CD4-positive, alpha-beta T cell treated with Interferon alpha-2 for 1 hour (primary cell): ENCODE results near the gene CCDC180.
"Not testable (repeated sequence)": the region's sequence is repeated elsewhere in the genome, so short reads cannot be mapped to it uniquely, and the experiment has no call there.

ENCODE experiments used
- DNase-seq, 2 donors: peaks; one replicate each; pipeline ENCODE4 v3.0.0-alpha.2; 2020 to 2022

CCDC180 gene

DNA sequence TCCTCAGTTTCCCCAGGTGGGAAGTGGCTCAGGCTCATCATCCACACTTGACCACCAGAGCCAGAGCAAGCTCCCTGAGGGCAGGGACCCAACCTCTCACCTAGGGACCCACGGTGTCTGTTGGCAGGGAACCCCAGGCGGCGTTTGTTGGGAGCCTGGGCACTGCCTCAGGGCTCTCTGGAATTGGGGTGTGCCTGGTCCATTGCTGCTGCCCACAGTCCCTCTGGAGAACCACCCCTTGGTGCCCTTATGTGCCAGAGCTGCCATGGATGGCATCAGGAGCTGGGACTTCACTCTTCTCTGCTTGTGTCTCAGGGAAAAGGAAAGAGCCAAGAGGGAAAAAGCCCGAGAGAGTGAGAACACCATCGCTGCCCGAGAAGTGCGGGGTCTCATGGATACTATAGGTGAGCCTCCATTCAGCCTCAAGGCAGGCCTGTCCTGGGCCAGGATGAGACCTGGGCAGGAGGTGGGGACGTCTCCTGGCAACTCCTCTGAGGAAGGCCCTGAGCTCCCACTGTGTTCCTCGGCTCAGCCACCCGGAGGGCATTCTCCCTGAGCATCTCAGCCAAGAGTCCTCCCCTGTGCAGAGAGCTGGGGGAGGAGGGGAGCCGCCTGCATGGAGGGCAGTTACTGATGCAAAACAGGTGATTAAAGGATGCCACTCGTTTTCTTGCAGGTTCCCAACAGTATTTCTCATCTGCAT is 4.5 kb downstream of the CCDC180 start:
- no peak for DNase-seq

DNA sequence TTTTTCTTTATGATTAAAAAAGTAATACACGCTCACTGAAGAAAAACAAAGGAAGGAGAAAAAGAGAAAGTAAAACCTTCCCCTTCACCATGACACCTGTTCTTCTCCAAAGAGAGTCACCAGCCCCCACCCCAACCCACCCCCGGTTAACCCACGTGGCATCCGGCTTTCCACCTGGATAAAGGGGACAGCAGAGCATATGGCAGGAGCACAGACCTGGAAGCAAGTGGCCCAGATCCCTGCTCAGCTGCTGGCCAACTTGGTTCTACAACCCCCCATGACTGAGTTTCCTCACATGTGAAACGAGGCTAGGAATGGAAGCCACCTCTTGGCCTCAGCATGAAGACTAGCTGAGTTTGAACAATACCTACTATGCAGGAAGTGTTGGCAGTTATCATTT is 5.1 kb downstream of the CCDC180 start:
- no peak for DNase-seq

DNA sequence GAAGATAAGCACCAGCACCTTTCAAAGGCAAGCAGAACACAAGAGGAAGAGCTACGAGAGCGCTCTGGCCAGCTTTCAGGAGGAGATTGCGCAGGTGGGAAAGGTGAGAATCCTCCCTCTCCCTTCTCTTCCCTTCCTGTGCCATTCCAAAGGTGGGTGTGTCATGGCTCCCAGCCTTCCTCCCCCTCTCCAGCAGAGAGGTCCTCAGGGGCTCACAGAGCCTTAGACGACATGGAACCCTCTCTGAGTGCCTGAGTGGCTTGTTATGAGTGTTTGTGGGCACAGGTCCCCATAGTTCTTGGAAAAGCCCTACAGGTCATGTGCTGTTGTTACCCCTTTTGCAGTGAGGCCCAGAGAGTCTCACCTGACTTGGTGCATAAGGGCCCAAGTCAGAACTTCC is 5.8 kb downstream of the CCDC180 start:
- no peak for DNase-seq

DNA sequence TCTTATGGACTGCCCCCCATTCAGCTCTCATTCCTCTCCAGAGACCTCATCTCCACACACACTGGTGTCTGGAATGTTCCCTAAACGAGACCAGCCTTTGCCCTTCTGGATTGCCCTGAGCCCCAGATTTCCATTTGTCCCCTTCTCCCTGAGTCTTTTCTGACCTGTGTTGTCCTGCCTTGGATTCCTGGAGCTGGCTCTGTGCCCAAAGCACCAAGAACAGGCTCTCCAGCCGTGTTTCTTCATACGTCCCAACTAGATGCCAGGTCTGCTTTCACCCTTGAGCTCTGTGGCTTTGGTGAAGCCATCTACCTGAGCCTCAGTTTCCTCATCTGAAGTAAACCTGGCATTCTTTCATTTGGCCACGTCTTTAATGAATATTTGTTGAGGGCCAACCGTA is 6.3 kb downstream of the CCDC180 start:
- no peak for DNase-seq

DNA sequence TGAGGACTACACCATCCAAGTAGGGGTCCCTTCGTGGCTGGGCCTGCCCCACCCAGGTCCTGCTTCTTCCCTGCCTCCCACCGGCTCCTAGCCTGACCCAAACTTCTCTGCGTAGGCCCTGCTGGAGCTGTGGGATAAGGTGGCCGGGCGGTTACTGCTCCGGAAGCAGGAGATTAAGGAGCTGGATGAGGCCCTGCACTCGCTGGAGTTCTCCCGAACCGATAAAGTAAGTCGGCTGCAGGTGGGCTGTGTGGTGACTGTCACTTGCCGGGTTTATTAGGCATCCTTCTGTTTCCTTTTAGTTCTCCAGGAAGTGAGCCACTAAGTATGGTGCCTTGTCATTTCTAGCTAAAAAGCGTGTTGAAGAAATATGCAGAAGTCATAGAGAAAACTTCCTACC is 7.0 kb downstream of the CCDC180 start:
- no peak for DNase-seq

DNA sequence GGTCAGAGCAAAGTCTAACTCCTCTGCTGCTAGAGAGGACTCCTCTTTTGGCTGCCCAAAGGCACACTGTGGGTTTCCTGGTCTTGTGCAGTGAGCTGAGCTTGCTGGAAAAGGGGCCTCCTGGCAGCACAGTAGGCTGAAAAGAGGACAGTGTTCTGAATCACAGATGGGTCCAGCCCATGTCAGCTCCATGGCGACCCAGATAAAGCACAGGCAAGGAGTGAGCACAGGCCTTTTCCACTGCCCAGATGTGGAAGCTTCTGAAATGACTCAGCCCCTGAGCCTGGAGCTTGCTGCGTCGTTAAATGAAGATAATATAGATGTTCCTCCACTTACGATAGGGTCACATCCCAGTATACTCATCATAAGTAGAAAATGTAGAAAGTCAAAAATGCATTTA is 8.1 kb downstream of the CCDC180 start:
- DNase-seq, result no peak

DNA sequence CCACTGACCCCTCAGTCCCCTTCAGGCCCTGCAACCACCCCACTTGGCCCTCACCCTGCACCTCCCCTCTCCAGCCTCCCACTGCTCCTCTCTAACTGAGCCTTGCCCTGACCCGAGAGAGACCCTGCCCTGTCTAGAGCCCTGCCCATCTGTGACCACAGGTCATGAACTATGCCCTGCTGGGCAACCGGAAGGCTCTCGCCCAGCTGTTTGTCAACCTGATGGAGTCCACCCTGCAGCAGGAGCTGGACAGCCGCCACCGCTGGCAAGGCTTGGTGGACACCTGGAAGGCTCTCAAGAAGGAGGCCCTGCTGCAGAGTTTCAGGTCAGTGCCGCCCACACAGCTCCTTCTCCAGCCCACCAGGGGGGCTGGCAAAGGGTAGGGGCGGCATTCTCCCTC is 9.4 kb downstream of the CCDC180 start:
- DNase-seq, result no peak

DNA sequence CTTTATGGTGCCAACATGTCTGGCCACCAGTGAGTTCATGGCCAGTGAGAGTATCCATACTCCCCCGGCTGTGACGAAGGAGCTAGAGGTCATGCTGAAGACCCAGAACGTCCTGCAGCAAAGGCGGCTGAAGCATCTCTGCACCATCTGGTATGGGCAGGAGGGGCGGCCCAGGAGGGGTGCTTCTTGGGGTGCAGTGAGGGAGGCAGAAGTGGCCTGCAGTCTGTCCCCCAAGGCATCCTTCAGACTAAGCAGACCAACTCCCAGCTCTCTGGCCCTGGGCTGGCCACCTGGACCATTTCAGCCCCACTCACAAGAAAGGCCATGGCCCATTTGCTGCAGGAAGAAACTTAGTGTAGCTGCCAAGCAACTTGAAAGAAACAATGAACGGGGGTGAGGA is 11.0 kb downstream of the CCDC180 start:
- DNase-seq, result no peak

DNA sequence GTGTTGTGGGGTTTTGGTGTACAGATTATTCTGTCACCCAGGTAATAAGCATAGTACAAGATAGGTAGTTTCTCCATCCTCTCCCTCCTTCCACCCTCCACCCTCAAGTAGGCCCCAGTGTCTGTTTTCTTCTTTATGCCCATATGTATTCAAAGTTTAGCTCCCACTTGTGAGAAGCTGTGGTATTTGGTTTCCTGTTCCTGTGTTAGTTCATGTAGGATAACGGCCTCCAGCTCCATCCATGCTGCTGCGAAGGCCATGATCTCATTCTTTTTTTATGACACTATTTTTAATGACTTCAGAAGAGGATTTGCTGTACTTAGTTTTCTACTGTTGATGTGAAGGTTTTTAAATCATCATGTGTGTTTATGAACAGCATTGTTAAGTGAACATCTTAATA is 11.9 kb downstream of the CCDC180 start:
- DNase-seq, result no peak

DNA sequence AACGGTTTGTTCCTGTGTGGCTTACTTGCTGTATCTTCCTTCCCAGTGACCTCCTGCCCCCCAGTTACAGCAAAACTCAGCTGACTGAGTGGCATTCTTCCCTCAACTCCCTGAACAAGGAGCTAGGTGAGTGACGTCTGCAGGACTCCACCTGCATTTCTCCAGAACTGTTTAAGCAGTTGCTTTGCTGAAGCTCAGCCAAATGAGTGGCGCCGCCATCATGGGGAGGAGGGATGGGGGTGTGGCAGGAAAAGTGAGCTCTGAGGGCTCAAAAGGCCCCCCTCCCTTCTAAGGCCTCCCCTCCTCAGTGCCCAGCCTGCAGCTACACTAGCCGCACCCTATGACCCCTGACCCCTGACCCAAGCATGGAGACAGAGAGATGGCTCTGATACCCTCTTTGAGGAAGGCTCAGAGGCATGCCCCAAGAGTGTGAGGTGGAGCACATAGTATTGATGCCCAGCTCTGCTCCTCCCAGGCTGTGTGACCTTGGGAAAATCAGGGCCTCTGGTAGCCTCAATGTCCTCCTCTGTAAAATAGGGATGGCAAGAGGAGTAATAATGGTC is 12.7 kb downstream of the CCDC180 start:
- no peak for DNase-seq

DNA sequence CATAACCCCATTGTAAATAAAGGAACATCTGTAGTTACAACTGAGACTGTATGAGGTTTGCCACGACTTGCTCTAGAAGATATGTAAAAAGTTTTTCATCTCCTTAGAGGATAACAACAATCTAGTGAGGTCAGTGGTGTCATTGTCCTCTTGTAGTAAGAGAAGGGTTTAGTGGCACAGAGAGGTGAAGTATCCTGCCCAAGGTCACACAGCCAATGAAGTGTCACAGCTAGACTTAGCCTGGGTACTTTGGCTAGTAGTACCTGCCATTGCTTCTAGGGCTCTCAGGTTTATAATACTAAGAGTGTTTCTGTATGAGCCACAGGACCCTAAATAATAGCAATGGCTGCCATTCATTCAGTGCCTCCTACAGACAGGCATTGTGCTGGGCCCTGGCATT is 13.8 kb downstream of the CCDC180 start:
- no peak for DNase-seq

DNA sequence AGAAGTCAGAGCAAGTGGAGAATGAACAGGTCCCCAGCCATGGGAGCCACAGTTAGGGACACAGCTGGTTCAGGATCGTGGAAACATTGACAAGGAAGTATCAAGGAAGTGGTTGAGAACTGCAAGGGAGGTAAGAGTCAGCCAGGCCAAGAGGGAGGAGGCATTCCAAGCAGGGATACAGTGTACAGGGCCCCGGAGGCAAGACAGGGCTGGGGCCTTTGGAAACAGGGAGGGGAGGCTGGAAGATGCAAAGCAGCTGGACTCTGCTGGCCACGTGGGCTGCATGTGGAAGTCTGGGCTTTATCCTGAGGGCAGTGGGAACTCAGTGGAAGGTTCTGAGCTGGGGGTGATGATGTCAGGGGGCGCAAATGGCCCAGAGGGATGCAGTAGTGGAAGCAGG is 14.2 kb downstream of the CCDC180 start:
- DNase-seq, result no peak

DNA sequence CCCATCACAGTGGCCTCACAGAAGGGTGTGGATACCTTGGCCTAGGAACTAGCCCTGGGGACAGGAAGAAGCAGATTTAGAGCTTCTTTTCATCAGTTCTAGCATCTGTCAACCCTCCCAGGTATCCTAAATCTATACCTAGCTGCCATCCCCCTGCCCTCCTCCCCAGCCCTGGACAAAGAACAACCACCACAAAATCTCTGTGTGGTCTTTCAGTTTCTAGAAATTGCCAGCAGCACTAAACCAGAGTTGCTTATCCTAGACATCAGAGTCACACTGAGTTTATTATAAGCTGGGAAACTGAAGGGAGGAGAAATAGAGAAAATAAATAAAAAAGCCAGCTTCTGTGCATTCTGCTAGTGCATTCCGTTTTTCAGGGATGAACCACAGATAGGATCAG is 14.6 kb downstream of the CCDC180 start:
- DNase-seq, result no peak

DNA sequence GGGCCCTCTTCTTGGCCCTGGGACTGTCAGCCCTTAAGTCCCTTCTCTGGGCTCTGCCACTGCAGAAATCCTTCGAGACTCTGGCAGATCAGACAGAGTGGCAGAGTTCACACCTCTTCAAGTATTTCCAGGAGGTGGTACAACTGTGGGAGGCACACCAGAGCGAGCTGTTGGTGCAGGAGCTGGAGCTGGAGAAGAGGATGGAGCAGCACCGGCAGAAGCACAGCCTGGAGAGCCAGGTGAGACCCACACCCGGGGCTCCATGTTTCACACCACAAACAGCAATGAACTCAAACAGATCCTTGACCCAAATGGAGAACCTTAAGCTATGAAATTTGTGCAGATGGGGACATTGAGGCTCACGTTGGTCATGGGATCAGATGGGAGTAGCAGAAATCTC is 17.5 kb downstream of the CCDC180 start:
- no peak for DNase-seq

DNA sequence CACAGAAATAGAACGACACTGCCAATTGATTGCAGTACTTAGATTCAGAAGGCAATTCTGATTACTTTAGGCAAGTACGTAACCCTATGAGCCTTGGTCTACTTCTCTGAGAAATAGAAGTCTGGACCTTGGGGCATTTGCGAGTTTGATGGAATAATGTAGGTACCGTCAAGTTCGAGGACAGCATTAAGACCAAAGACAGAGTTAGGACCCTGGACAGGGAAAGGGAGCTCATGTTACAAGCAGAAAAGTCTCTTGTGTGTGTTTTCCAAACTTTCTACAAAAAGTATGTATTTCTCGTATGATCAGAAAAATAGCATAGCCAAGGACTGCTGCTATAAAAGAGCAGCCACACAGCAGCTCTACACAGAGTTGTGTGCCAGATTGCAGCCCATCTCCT is 20.1 kb downstream of the CCDC180 start:
- DNase-seq, result no peak

DNA sequence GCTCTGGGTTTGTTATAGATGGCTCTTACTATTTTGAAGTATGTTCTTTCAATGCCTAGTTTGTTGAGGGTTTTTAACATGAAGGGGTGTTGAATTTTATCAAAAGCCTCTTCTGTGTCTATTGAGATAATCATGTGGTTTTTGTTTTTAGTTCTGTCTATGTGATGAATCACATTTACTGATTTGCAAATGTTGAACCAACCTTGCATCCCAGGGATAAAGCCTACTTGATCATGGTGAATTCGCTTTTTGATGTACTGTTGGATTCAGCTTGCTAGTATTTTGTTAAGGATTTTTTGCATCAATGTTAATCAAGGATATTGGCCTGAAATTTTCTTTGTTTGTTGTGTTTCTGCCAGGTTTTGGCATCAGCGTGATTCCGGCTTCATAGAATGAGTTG is 25.5 kb downstream of the CCDC180 start:
- no peak for DNase-seq

DNA sequence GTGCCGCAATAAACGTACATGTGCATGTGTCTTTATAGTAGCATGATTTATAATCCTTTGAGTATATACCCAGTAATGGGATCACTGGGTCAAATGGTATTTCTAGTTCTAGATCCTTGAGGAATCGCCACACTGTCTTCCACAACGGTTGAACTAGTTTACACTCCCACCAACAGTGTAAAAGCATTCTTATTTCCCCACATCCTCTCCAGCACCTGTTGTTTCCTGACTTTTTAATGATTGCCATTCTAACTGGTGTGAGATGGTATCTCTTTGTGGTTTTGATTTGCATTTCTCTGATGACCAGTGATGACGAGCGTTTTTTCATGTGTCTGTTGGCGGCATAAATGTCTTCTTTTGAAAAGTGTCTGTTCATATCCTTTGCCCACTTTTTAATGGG is 28.2 kb downstream of the CCDC180 start:
- not testable (repeated sequence) for DNase-seq

DNA sequence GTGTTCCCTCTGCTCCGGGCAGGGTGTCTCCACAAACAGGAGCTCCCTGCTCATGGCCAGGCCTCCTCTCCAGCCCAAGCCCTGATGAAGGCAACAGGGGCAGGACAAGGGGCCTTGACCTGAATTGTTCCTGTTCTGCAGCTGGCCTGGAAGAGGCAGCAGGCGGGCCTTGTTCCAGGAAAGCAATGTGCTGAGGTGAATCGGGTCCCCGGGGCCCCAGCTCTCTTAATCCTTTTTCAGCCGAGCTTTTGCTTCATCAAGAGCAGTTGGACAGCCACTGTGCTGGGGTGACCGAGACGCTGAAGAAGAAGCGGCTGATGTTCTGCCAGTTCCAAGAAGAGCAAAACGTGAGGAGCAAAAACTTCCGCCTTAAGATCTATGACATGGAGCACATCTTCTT is 41.4 kb downstream of the CCDC180 start:
- DNase-seq, result no peak

DNA sequence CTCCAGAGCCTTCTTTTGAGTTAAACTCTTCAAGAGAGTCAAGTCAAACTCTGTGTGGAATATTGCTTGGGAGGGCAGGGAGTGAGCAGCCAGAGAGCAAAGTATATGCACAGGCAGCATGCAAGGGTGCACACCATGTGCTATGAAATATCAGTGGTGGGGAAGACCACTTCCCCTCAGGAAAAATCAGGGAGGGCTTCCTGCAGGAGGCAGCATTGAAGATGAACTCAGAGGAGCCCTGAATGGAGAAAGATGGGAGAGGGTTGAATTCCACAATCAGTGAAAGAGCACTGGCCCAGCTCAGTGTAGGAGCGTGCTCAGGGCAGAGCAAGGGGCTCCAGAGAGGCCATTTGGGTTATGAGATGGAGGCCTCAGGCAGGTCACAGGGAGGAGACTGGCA is 41.9 kb downstream of the CCDC180 start:
- no peak for DNase-seq

DNA sequence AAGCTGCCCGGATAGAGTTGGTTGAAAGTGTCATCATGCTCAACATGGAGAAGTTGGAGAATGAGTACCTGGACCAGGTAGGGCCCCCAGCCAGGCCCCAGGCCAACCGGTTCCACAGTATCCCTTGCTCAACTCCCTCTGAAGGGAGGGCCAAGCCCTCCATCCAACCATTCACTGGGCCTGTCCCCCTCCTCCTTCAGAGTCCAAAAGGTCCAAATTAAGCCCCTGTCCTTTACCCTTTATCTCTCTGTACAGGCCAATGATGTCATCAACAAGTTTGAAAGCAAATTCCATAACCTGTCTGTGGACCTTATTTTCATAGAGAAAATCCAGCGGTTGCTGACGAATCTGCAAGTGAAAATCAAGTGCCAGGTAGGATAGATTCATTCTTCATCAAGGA is 47.2 kb downstream of the CCDC180 start:
- DNase-seq, result no peak

DNA sequence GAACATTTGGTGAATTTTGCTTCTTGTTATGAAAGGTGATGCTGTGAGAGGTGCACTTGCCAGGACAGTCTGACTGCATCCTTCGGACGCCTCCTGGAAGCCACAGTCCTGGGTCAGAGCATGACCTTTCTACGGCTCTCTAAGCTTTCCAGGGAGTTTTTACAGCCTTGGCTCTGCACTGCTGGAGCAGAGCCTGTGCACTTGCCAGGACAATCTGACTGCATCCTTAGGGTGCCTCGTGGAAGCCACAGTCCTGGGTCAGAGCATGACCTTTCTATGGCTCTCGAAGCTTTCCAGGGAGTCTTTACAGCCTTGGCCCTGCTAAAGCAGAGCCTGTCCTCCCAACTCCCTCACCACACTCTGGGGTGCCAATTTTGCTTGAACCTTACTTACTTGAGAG is 49.6 kb downstream of the CCDC180 start:
- no peak for DNase-seq
